GM18526 (cell line): Measurements from ENCODE around the gene GPR101.

Experiments used
- POLR2A ChIP-seq: IDR thresholded peaks from 3 replicates; pipeline ENCODE4 v1.6.1; 2011; ENCODE audit not compliant: insufficient read length; ENCODE audit errors: extremely low read depth

GPR101 gene, protein sequence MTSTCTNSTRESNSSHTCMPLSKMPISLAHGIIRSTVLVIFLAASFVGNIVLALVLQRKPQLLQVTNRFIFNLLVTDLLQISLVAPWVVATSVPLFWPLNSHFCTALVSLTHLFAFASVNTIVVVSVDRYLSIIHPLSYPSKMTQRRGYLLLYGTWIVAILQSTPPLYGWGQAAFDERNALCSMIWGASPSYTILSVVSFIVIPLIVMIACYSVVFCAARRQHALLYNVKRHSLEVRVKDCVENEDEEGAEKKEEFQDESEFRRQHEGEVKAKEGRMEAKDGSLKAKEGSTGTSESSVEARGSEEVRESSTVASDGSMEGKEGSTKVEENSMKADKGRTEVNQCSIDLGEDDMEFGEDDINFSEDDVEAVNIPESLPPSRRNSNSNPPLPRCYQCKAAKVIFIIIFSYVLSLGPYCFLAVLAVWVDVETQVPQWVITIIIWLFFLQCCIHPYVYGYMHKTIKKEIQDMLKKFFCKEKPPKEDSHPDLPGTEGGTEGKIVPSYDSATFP

DNA sequence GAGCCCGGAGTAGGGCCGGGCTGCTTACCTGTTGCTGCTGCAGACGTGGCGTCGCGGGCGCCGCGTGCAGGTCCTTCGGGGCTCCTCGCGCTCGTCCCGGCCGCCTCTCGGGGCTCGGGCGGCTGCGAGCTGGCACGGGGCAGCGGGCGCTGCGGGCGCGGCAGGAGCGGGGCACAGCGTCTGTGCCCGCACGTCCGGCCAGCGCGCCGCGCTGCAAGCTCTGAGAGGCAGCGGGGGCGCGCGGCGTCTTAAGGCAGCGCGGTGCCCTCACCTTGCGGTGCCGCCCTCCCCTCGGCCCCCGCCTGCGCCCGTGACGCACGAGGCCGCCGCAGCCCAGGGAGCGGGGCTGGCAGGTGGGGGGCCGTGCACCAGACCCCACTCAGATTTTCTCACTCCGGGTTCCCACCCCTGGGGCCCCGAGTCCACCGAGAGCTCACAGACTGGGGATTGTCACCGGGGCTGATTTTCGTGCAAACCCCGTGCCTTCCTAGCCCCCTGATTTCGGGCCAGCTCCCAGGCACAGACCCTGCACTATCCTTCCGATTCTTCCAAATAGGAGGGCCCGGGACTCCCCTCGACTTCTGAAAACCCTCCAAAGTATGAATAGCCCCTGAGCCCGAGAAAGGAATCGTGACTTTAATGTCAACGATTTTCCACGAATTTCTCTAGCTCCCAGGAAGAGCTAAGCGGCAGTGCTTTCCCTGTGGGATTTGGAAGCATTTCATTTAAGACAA, at the start of gene GPR101:
GPR101 (minus strand) TSS at position 222 of the 734 bp plus-strand sequence. CDS start 2,321 bp downstream, outside the sequence.
- no peak for TF ChIP-seq POLR2A

GRCh38 chrX:137081239-137081638, 47.4 kb upstream of the GPR101 start:
- no peak for TF ChIP-seq POLR2A

DNA sequence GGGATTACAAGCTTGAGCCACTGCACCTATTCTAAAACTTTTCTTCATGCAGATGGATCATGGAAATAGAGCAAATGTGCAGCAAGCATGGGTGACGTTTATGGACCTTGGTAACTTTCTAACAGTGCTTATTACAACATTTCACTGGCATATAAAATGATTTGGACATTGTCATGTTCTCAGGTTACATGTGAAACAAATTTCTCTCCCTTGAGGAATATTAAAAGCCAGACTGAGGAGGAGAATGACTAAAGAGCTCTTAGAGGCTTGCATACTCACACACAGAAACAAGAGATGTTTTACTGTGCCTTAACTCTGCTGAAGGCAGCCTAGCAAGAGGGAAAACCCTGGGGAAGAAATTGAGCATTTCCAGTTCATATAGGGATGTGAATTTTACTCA, 38.6 kb upstream of the GPR101 start:
- TF ChIP-seq POLR2A = no peak

DNA sequence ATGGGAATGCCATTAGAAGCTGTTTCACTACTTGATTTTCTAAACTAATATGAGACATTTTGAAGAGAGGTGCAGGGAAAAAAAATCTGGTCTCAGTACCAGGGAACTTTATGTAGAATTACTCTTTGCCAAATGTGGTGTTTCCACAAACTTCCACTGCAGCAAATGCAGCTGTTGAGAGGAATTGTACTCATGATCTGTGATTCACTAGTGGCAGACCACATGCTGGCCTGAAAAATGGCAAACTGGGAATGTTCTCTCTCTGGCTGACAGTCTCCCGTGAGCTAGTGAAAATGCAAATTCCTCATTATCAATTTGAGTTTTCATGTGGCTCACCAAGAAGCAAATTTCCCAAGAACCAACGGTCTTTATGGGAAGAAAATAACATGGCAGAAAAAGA, 37.8 kb upstream of the GPR101 start:
- no peak for TF ChIP-seq POLR2A

- TF ChIP-seq POLR2A = no peak
Observed at GRCh38 chrX:137067147-137067546, 33.4 kb upstream of the GPR101 start.

GRCh38 chrX:137062915-137063617, 29.3 kb upstream of the GPR101 start:
- no peak for TF ChIP-seq POLR2A

DNA sequence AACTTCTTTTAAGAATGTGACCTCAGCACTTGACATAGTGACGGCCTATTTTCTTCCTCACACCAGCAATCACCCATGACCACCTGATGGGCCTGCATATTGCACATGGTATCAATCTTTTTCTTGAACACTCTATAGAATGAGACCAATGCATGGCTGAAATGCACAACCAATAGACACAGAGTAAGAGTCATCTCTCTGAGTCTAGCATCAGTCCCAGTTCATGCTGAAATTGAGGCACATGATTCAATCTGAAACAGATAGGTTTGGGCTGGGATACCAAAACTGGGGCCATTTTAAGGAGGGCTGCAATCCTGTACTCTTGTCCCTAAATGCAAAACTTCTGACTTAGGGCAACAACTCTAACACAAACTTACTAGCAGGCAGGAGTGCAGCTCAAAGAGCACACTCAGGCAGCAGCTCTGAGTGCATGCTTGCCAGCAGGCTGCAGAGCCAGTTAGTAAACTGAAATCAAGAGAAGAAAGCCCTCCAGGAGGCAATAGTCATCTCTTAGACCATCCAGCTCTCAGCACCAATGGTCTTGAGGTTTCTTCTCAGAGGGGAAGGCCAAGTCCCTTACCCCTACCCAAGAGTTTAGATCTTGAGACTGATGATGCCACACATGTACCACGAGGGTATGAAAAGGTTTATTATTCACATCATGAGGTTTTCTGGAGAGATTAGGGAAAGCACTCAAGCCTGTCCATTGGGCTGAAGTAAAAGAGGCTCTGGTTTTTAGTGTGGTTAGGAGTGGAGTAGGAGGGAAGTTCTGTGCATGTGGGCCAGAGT, 24.7 kb upstream of the GPR101 start:
- TF ChIP-seq POLR2A = no peak

DNA sequence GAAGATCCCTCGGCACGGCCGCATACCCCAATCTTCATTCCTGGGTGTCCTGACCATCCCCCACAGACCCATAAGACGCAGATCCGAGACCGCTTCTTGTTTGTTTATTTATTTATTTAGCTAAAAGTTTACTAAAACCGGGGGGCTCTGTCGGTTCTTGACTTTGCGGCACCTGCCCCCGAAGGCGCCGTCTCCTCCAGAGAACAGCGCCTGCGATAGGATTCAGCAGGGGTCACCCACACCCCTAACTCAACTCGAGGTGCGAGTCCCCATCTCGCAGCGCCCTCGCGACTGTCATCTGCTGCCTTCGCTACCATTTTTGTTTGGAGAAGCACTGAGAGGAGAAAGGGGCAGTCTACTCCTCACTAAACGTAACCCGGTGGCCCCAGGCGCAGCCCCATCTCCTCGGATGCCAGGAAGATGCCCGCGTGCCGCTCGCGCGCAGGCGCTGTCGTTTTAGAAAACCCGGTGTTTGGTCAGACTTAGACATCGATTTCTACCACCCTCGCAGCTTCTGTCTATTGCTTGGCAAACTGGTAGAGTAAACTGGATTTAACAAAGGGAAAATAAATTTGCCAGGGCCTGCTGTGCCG, 18.9 kb upstream of the GPR101 start:
- no peak for TF ChIP-seq POLR2A

GRCh38 chrX:137051978-137052642, 18.3 kb upstream of the GPR101 start:
- TF ChIP-seq POLR2A = no peak

- TF ChIP-seq POLR2A = no peak
Observed at GRCh38 chrX:137044893-137045292, 11.1 kb upstream of the GPR101 start.

DNA sequence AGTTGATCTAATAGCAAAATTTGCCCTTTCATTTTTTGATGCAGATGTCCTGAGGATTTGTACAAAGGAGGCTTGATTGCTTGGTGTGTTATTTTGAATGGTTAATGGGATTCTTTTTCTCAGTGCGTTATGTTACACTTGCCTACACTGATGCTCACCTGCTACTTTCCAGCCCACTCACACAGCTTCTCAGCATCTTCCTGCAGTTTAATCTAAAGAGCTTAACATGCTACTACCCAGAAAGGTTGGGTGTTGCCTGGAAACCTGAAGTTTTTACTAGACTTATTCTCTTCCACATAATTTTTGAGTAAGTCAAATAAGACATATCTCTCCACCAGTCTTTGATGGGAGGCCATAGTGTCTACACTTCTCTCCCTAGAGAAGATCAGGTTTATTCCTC, 9.9 kb upstream of the GPR101 start:
- TF ChIP-seq POLR2A = no peak

GRCh38 chrX:137041329-137041728, 7.5 kb upstream of the GPR101 start:
- no peak for TF ChIP-seq POLR2A

- no peak for TF ChIP-seq POLR2A
Observed at GRCh38 chrX:137040113-137040794, 6.5 kb upstream of the GPR101 start.
